CD4-positive, alpha-beta T cell (primary cell): ENCODE data around the gene SOD3. TPM values are rescaled to one million over a fixed set of nuclear protein-coding genes. Genes with fewer than 3 reads are reported as not detected.

Experiments used
- ATAC-seq: fragments of 200-7000 bp; cut with Tn5 transposase; one replicate; pipeline ENCODE4 v1.10.0; 2022; ENCODE audit warnings: mild to moderate bottlenecking; ENCODE audit not compliant: poor library complexity
- CTCF ChIA-PET: fragments of 350-600 bp; sonication (Branson Sonifier 250); formaldehyde crosslinking; loops from one replicate; lab custom pipeline; 2021; ENCODE audit warnings: antibody characterized with exemption, inconsistent platforms; lab: Charles Lee
- POLR2A ChIA-PET: fragments of 350-600 bp; sonication (Branson Sonifier 250); formaldehyde crosslinking; loops from one replicate; lab custom pipeline; 2021; ENCODE audit warnings: antibody characterized with exemption, inconsistent platforms; lab: Charles Lee
- DNase-seq, 14 experiments: peaks; one replicate each; pipeline ENCODE4 v3.0.0-alpha.2; 2013 to 2020; ENCODE audit warnings: mixed read lengths in 2 of 14
- H3K27ac ChIP-seq, 2 donors: one replicate each; pipeline versions ENCODE4 v1.5.1 to v1.7.0; 2013; ENCODE audit warnings: low read length in 2 of 2, low read depth in 1 of 2, mild to moderate bottlenecking in 1 of 2
- H3K27me3 ChIP-seq, 2 experiments: 1 replicate in 1 of 2; 2 replicates in 1 of 2; pipeline versions ENCODE4 v1.6.1 to v1.7.0; 2013; ENCODE audit warnings: low read length in 2 of 2, control low read depth in 1 of 2, mild to moderate bottlenecking in 1 of 2, moderate library complexity in 1 of 2; ENCODE audit not compliant: insufficient read depth in 2 of 2, control insufficient read depth in 1 of 2
- H3K36me3 ChIP-seq: one replicate; pipeline ENCODE4 v1.6.1; 2013; ENCODE audit warnings: low read length, control low read depth; ENCODE audit not compliant: insufficient read depth
- H3K4me1 ChIP-seq: one replicate; pipeline ENCODE4 v1.6.1; 2013; ENCODE audit warnings: low read length, control low read depth; ENCODE audit not compliant: insufficient read depth
- H3K4me3 ChIP-seq: one replicate; pipeline ENCODE4 v1.5.1; 2013; ENCODE audit warnings: mild to moderate bottlenecking, low read length, moderate library complexity
- H3K9me3 ChIP-seq, 2 experiments: 1 replicate in 1 of 2; 2 replicates in 1 of 2; pipeline versions ENCODE4 v1.6.1 to v1.7.0; 2013; ENCODE audit warnings: low read length in 2 of 2, mild to moderate bottlenecking in 2 of 2, control low read depth in 1 of 2, moderate library complexity in 1 of 2; ENCODE audit not compliant: control insufficient read depth in 1 of 2, insufficient read depth in 1 of 2
- H3K27ac Mint-ChIP-seq: one replicate; pipeline ENCODE4 v1.8.0; 2020; ENCODE audit warnings: mixed read lengths
- H3K27me3 Mint-ChIP-seq: one replicate; pipeline ENCODE4 v1.8.0; 2021; ENCODE audit warnings: mixed read lengths
- H3K36me3 Mint-ChIP-seq: one replicate; pipeline ENCODE4 v1.8.0; 2021; ENCODE audit warnings: low read depth, mixed read lengths
- H3K4me1 Mint-ChIP-seq: one replicate; pipeline ENCODE4 v1.8.0; 2021; ENCODE audit warnings: low read depth, mixed read lengths
- H3K4me3 Mint-ChIP-seq: one replicate; pipeline ENCODE4 v1.8.0; 2020; ENCODE audit warnings: mild to moderate bottlenecking, mixed read lengths
- H3K9me3 Mint-ChIP-seq: one replicate; pipeline ENCODE4 v1.8.0; 2020; ENCODE audit warnings: mixed read lengths
- CTCF ChIP-seq: fragments of 200-600 bp; IDR thresholded peaks from one replicate; pipeline ENCODE4 v1.8.0; 2022; ENCODE audit warnings: antibody characterized with exemption, mild to moderate bottlenecking
- intact Hi-C, 2 experiments: fragments of 100-400 bp; cut with DNase I in 1 of 2; cut with micrococcal nuclease in 1 of 2; formaldehyde crosslinking; loops; one replicate each; pipeline versions ENCODE4 v1.15.1 to v1.9.0; 2023 to 2025; cut with DNase I, micrococcal nuclease
- total RNA-seq, 174 experiments: library from RNA in 2 of 174; stranded (reverse) in 2 of 174; gene quantifications; one replicate each; pipeline ENCODE4 v1.2.3 and lab custom pipeline; 2021 to 2026

The SOD3 gene
- total RNA-seq, 2 experiments from 2014 or later, result not detected

GRCh38 chr4:24820541-24820940, 25.2 kb downstream of the SOD3 start:
- no peak overlapping the region for H3K27ac Mint-ChIP-seq
- no peaks in the 10 kb centered on the region for H3K36me3 Mint-ChIP-seq
- no peaks in the 10 kb centered on the region for H3K4me1 Mint-ChIP-seq
- Histone ChIP-seq H3K27ac (no peak overlapping the region), H3K9me3 (peaks cover 0 to 5% of the 10 kb centered on the region in 2 experiments), H3K4me3 (no peak overlapping the region), H3K4me1 (no peaks in the 10 kb centered on the region), H3K36me3 (no peaks in the 10 kb centered on the region), H3K27me3 (no peaks in the 10 kb centered on the region)
- ChIA-PET CTCF (no interaction called here), POLR2A (no interaction called here)
- ATAC-seq (no peak), DNase-seq (no peak)
- no peaks in the 10 kb centered on the region for H3K27me3 Mint-ChIP-seq
- intact Hi-C loops, result no loop called here
- no peak overlapping the region for H3K4me3 Mint-ChIP-seq
- no peak for TF ChIP-seq CTCF
- H3K9me3 Mint-ChIP-seq, result no peaks in the 10 kb centered on the region

GRCh38 chr4:24824720-24825119, 29.3 kb downstream of the SOD3 start:
- Mint-ChIP-seq H3K27me3 (peaks cover 6% of the 10 kb centered on the region), H3K9me3 (no peaks in the 10 kb centered on the region), H3K4me3 (no peak overlapping the region), H3K4me1 (no peaks in the 10 kb centered on the region), H3K27ac (no peak overlapping the region), H3K36me3 (no peaks in the 10 kb centered on the region)
- Histone ChIP-seq H3K36me3 (no peaks in the 10 kb centered on the region), H3K4me3 (no peak overlapping the region), H3K27me3 (no peaks in the 10 kb centered on the region), H3K9me3 (no peaks in the 10 kb centered on the region), H3K27ac (no peak overlapping the region), H3K4me1 (no peaks in the 10 kb centered on the region)
- no peak for ATAC-seq
- POLR2A ChIA-PET, result no interaction called here
- DNase-seq, result no peak
- TF ChIP-seq CTCF, result no peak
- CTCF ChIA-PET, result no interaction called here
- intact Hi-C loops, result no loop called here

- POLR2A ChIA-PET, result no interaction called here
- TF ChIP-seq CTCF, result no peak
These were observed 36.3 kb downstream of the SOD3 start for GRCh38 chr4:24831637-24832036.

More at GRCh38 chr4:24831637-24832036, 36.3 kb downstream of the SOD3 start:
- Histone ChIP-seq H3K27ac (no peak overlapping the region), H3K4me1 (no peaks in the 10 kb centered on the region), H3K4me3 (no peak overlapping the region), H3K36me3 (no peaks in the 10 kb centered on the region), H3K9me3 (no peaks in the 10 kb centered on the region), H3K27me3 (no peaks in the 10 kb centered on the region)
- DNase-seq, result no peak
- Mint-ChIP-seq H3K36me3 (no peaks in the 10 kb centered on the region), H3K27me3 (peaks cover 6% of the 10 kb centered on the region), H3K4me3 (no peak overlapping the region), H3K4me1 (no peaks in the 10 kb centered on the region), H3K9me3 (no peaks in the 10 kb centered on the region), H3K27ac (no peak overlapping the region)
- CTCF ChIA-PET, result no interaction called here
- no peak for ATAC-seq
- intact Hi-C loops, result no loop called here
